ENCODE measurements around the gene NHLRC1. TPM values are rescaled to one million over a fixed set of nuclear protein-coding genes. Genes with fewer than 3 reads are reported as not detected.

NHLRC1 gene
- polyA plus RNA-seq, 1 donor from 2014 or later = 0.32 TPM

DNA sequence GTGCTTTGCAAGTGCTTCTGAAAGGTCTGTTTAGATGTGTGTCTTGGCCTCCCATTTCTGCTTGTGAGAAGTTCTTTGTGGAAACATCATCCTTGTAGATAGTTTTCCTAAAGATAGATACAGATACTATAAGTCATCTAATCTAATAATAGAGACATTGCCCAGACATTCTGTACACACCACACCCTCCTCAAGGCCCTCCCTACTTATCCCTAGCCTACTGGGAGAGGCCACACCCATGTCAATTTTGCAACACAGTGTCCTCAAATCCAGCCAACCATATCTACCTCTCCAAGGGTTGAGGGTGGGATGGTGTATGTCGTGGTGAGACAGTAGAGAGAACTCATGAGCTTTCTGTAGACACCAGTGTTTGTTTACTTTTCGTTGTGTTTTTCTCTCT, 39.0 kb upstream of the NHLRC1 start:
- Histone ChIP-seq H3K9me2 (ENCODE audit: insufficient read depth, low read length) (no peaks in the 10 kb centered on the region), H3K4me3 (ENCODE audit: low read length) (no peak overlapping the region), H3F3A (ENCODE audit: insufficient read depth, low read length, poor library complexity, severe bottlenecking) (no peaks in the 10 kb centered on the region), H3K79me2 (replicated peaks; ENCODE audit: insufficient read depth, low read length) (no peaks in the 10 kb centered on the region), H2AFZ (ENCODE audit: low read depth, low read length) (no peak overlapping the region), H3K9ac (ENCODE audit: low read length) (no peak overlapping the region), H4K20me1 (ENCODE audit: insufficient read depth) (no peaks in the 10 kb centered on the region), H3K9me3 (ENCODE audit: low read length) (no peaks in the 10 kb centered on the region), H3K36me3 (ENCODE audit: insufficient read depth, low read length) (peaks cover 4% of the 10 kb centered on the region), H3K4me2 (ENCODE audit: low read length) (no peak overlapping the region), H3K27ac (ENCODE audit: low read length) (no peak overlapping the region), H3K27me3 (ENCODE audit: insufficient read depth, low read depth, low read length) (no peaks in the 10 kb centered on the region)
- no peak for TF ChIP-seq CTCF (IDR thresholded peaks at IDR 0.05; ENCODE audit: poor library complexity, severe bottlenecking)
- no peak for TF ChIP-seq MXI1 (conservative IDR thresholded peaks at IDR 0.05; ENCODE audit: poor library complexity, severe bottlenecking)
- TF ChIP-seq, protein P1, sequence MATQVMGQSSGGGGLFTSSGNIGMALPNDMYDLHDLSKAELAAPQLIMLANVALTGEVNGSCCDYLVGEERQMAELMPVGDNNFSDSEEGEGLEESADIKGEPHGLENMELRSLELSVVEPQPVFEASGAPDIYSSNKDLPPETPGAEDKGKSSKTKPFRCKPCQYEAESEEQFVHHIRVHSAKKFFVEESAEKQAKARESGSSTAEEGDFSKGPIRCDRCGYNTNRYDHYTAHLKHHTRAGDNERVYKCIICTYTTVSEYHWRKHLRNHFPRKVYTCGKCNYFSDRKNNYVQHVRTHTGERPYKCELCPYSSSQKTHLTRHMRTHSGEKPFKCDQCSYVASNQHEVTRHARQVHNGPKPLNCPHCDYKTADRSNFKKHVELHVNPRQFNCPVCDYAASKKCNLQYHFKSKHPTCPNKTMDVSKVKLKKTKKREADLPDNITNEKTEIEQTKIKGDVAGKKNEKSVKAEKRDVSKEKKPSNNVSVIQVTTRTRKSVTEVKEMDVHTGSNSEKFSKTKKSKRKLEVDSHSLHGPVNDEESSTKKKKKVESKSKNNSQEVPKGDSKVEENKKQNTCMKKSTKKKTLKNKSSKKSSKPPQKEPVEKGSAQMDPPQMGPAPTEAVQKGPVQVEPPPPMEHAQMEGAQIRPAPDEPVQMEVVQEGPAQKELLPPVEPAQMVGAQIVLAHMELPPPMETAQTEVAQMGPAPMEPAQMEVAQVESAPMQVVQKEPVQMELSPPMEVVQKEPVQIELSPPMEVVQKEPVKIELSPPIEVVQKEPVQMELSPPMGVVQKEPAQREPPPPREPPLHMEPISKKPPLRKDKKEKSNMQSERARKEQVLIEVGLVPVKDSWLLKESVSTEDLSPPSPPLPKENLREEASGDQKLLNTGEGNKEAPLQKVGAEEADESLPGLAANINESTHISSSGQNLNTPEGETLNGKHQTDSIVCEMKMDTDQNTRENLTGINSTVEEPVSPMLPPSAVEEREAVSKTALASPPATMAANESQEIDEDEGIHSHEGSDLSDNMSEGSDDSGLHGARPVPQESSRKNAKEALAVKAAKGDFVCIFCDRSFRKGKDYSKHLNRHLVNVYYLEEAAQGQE (IDR thresholded peaks at IDR 0.05; ENCODE audit: borderline replicate concordance) = no peak
- TF ChIP-seq EZH2 (IDR thresholded peaks at IDR 0.05; ENCODE audit: borderline replicate concordance, insufficient read depth, low read length, poor library complexity, severe bottlenecking) = no peak
- no peak for TF ChIP-seq TAF1 (IDR thresholded peaks at IDR 0.05; ENCODE audit: low read depth)
- TF ChIP-seq EP300 (conservative IDR thresholded peaks at IDR 0.05; ENCODE audit: poor library complexity, severe bottlenecking) = no peak
- no peak for TF ChIP-seq SMC3 (conservative IDR thresholded peaks at IDR 0.05; ENCODE audit: poor library complexity)
- TF ChIP-seq RAD21 (conservative IDR thresholded peaks at IDR 0.05) = no peak
- no peak for TF ChIP-seq POLR2AphosphoS5 (IDR thresholded peaks at IDR 0.05)

GRCh38 chr6:18160911-18161310, 38.4 kb upstream of the NHLRC1 start:
- TF ChIP-seq EZH2 (IDR thresholded peaks at IDR 0.05; ENCODE audit: borderline replicate concordance, insufficient read depth, low read length, poor library complexity, severe bottlenecking) = no peak
- no peak for TF ChIP-seq TAF1 (IDR thresholded peaks at IDR 0.05; ENCODE audit: low read depth)
- TF ChIP-seq CTCF (IDR thresholded peaks at IDR 0.05; ENCODE audit: poor library complexity, severe bottlenecking) = no peak
- TF ChIP-seq RAD21 (conservative IDR thresholded peaks at IDR 0.05) = no peak
- no peak for TF ChIP-seq SMC3 (conservative IDR thresholded peaks at IDR 0.05; ENCODE audit: poor library complexity)
- TF ChIP-seq MXI1 (conservative IDR thresholded peaks at IDR 0.05; ENCODE audit: poor library complexity, severe bottlenecking) = no peak
- TF ChIP-seq POLR2AphosphoS5 (IDR thresholded peaks at IDR 0.05) = no peak
- TF ChIP-seq, protein P1 (IDR thresholded peaks at IDR 0.05; ENCODE audit: borderline replicate concordance) = no peak
- no peak for TF ChIP-seq EP300 (conservative IDR thresholded peaks at IDR 0.05; ENCODE audit: poor library complexity, severe bottlenecking)
- Histone ChIP-seq H2AFZ (ENCODE audit: low read depth, low read length) (no peak overlapping the region), H3K4me3 (ENCODE audit: low read length) (no peak overlapping the region), H3F3A (ENCODE audit: insufficient read depth, low read length, poor library complexity, severe bottlenecking) (no peaks in the 10 kb centered on the region), H3K27me3 (ENCODE audit: insufficient read depth, low read depth, low read length) (no peaks in the 10 kb centered on the region), H3K36me3 (ENCODE audit: insufficient read depth, low read length) (no peaks in the 10 kb centered on the region), H3K9ac (ENCODE audit: low read length) (no peak overlapping the region), H3K4me2 (ENCODE audit: low read length) (no peak overlapping the region), H4K20me1 (ENCODE audit: insufficient read depth) (no peaks in the 10 kb centered on the region), H3K9me3 (ENCODE audit: low read length) (no peaks in the 10 kb centered on the region), H3K9me2 (ENCODE audit: insufficient read depth, low read length) (no peaks in the 10 kb centered on the region), H3K27ac (ENCODE audit: low read length) (no peak overlapping the region), H3K79me2 (replicated peaks; ENCODE audit: insufficient read depth, low read length) (no peaks in the 10 kb centered on the region)

Measured in neural cell (in vitro differentiated cells).